Stimulated activated memory B cell treated with anti-CD40 and anti-IgM and Interleukin-4, amounts not matched to agents 10 μg/mL and 1 μg/mL and 100 μg/mL, for 72 hours (primary cell): Measurements from ENCODE around the gene SAPCD1.

Source experiments
- ATAC-seq: fragments of 150-1000 bp; cut with Tn5 transposase; 2 replicates; pipeline ENCODE4 v1.10.0; 2021
- H3K27ac Mint-ChIP-seq: one replicate; pipeline ENCODE4 v1.8.0; 2022; ENCODE audit warnings: mild to moderate bottlenecking, mixed read lengths
- H3K27me3 Mint-ChIP-seq: one replicate; pipeline ENCODE4 v1.8.0; 2022; ENCODE audit warnings: mixed read lengths
- H3K36me3 Mint-ChIP-seq: one replicate; pipeline ENCODE4 v1.8.0; 2022; ENCODE audit warnings: mixed read lengths
- H3K4me1 Mint-ChIP-seq: one replicate; pipeline ENCODE4 v1.8.0; 2022; ENCODE audit warnings: mixed read lengths
- H3K4me3 Mint-ChIP-seq: one replicate; pipeline ENCODE4 v1.8.0; 2022; ENCODE audit warnings: mild to moderate bottlenecking, moderate library complexity, mixed read lengths
- H3K9me3 Mint-ChIP-seq: one replicate; pipeline ENCODE4 v1.8.0; 2022; ENCODE audit warnings: mixed read lengths

SAPCD1 gene

GRCh38 chr6:31776989-31777666 is 14.7 kb downstream of the SAPCD1 start, which contains the start of gene VWA7:
Gene VWA7 (minus strand): TSS chr6:31777328. CDS start chr6:31776779, 549 bp downstream.
- peak; percentile 92 for ATAC-seq
- H3K27me3 Mint-ChIP-seq, result no peaks in the 10 kb centered on the region
- peaks cover 28% of the 10 kb centered on the region for H3K36me3 Mint-ChIP-seq
- H3K4me1 Mint-ChIP-seq, result peaks cover 40% of the 10 kb centered on the region
- H3K4me3 Mint-ChIP-seq, result peak within 1 kb of the TSS; percentile 51
- peak within 1 kb of the TSS; percentile 90 for H3K27ac Mint-ChIP-seq
- no peaks in the 10 kb centered on the region for H3K9me3 Mint-ChIP-seq

DNA sequence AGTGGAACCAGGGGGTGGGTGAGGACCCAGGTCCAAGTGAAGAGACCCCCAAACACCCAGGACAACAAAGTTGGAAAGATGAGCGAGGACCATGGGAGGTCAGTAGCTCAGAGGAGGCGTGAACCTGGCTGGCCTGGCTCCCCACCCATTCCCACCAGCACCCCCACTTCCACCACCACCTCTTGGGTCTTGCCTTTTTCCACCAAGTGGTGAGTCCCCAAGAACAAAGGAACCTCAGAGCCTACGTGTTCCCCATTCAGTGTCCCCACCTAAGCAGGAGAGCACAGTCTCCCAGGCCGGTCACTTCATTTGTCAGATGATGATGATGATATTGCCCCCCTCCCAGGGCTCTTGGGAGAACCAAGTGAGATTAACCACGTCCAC is 15.2 kb downstream of the SAPCD1 start:
- peak overlapping the region; percentile 90 for H3K27ac Mint-ChIP-seq
- no peak for ATAC-seq
- H3K9me3 Mint-ChIP-seq, result no peaks in the 10 kb centered on the region

DNA sequence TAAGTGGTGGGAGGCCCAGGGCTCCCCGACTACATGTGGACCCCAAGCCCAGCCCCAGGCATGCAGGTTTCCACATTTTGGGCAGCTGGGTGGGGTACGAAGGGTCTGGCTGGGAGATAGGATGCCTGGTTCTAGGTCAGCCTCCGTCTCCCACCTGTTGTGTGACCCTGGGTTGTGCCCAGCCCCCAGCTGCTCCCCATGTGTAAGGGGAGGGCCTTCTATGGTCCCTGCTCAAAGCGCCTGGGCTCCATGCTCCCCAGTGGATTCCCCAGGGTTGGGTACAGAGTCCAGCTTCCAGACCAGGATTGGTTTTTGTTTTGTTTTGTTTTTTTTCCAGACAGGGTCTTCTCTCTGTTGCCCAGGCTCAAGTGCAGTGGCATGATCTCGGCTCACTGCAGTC is 15.7 kb downstream of the SAPCD1 start:
- Mint-ChIP-seq H3K4me3 (no peak overlapping the region), H3K9me3 (no peaks in the 10 kb centered on the region), H3K4me1 (peaks cover 33% of the 10 kb centered on the region), H3K27me3 (no peaks in the 10 kb centered on the region), H3K27ac (peak overlapping the region; percentile 90), H3K36me3 (peaks cover 35% of the 10 kb centered on the region)
- no peak for ATAC-seq

More for the DNA sequence above, 15.2 kb downstream of the SAPCD1 start:
- Mint-ChIP-seq H3K36me3 (peaks cover 30% of the 10 kb centered on the region), H3K4me3 (no peak overlapping the region), H3K27me3 (no peaks in the 10 kb centered on the region), H3K4me1 (peaks cover 38% of the 10 kb centered on the region)

DNA sequence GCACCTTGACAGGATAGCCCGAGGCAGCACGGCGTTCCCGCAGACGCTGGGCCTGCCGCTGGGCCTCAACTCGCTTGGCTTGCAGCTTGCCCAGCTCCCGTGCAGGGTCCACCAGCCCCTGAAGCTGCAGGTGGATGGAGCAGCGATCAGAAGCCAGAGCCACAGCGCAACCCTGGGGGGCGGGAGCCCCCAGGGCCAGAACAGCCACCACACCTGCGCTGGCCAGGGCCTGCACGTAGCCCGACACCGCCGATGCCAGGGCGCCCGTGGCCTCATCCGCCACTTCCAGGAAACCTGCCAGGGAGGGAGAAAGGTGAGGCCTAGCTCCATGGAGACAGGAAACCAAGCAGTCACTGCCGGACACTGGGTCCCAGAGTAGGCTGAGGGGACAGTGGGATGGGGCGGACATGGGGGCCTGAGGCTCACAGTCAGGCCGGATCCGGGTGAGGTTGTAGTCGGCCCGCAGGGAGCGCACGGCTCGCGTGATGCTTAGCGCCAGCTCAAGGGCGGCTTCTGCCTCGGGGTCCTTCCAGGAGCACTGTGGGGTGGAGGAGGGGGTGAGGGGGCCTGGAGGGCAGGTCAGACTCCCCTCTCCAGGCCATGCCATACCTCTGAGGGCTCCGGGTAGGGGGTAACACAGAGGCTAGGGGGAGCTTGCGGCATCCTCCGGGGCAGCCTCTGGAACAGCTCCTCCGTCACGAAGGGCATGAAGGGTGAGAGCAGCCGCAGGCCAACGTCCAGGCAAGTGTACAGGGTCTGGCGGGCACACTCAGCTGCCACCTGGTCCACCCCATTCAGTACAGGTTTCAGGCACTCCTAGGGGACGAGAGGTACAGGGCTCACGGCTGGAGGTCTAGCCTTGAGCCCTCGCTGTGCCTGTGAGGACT is 16.8 kb downstream of the SAPCD1 start:
- no peak for ATAC-seq
- H3K4me3 Mint-ChIP-seq, result no peak overlapping the region
- H3K4me1 Mint-ChIP-seq, result peaks cover 36% of the 10 kb centered on the region
- peaks cover 41% of the 10 kb centered on the region for H3K36me3 Mint-ChIP-seq
- H3K9me3 Mint-ChIP-seq, result no peaks in the 10 kb centered on the region
- H3K27me3 Mint-ChIP-seq, result no peaks in the 10 kb centered on the region
- H3K27ac Mint-ChIP-seq, result no peak overlapping the region

- no peak overlapping the region for H3K27ac Mint-ChIP-seq
Measured at GRCh38 chr6:31779908-31780307, 17.5 kb downstream of the SAPCD1 start.

GRCh38 chr6:31780507-31781243 is 18.2 kb downstream of the SAPCD1 start:
- no peaks in the 10 kb centered on the region for H3K9me3 Mint-ChIP-seq
- no peak overlapping the region for H3K27ac Mint-ChIP-seq
- peaks cover 50% of the 10 kb centered on the region for H3K36me3 Mint-ChIP-seq
- no peak overlapping the region for H3K4me3 Mint-ChIP-seq
- no peak for ATAC-seq
- no peaks in the 10 kb centered on the region for H3K27me3 Mint-ChIP-seq
- H3K4me1 Mint-ChIP-seq, result peaks cover 35% of the 10 kb centered on the region

More at GRCh38 chr6:31779908-31780307, 17.5 kb downstream of the SAPCD1 start:
- Mint-ChIP-seq H3K4me1 (peaks cover 42% of the 10 kb centered on the region), H3K36me3 (peaks cover 48% of the 10 kb centered on the region), H3K4me3 (no peak overlapping the region), H3K9me3 (no peaks in the 10 kb centered on the region), H3K27me3 (no peaks in the 10 kb centered on the region)
- ATAC-seq, result no peak

- Mint-ChIP-seq H3K4me1 (peaks cover 27% of the 10 kb centered on the region), H3K9me3 (no peaks in the 10 kb centered on the region), H3K36me3 (peaks cover 55% of the 10 kb centered on the region), H3K27ac (no peak overlapping the region), H3K4me3 (no peak overlapping the region), H3K27me3 (no peaks in the 10 kb centered on the region)
- no peak for ATAC-seq
Measured at GRCh38 chr6:31781244-31782125, 19.0 kb downstream of the SAPCD1 start.

DNA sequence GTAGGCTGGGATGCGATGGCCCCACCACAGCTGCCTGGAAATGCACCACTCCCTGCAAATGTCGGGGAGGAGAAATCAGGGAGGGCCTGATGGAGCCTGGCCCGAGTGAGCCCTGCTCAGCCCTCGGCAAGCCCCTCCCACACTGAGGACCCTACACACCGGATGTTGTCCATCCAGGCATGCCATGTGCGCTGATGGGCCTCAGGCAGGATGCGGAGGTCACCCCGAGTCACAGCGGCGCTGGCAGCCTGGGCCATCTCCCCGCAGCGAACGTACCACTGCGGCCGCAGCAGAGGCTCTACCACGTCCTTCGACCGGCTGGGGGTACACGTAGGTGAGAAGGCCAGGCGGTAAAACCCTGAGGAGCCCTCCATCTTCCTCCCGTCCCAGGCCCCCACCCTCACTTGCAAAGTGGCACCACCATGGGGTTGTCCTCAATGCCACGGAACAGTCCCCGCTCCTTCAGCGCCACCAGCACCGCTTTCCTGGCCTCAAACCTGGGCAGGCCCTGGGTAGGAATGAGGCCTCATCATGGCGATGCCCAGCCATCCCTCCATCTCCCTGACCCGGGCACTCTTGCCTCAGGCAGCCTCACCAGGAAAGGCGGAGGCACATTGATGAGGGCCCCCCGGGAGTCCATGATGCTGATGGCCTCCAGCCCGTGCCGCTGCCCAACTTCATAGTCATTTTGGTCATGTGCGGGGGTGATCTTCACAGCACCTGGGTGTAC is 19.8 kb downstream of the SAPCD1 start:
- no peak for ATAC-seq
- H3K27ac Mint-ChIP-seq, result peak overlapping the region; percentile 22
- H3K4me1 Mint-ChIP-seq, result peaks cover 19% of the 10 kb centered on the region

GRCh38 chr6:31784098-31784925 is 21.9 kb downstream of the SAPCD1 start:
- Mint-ChIP-seq H3K27me3 (no peaks in the 10 kb centered on the region), H3K4me3 (no peak overlapping the region), H3K9me3 (no peaks in the 10 kb centered on the region), H3K27ac (peak overlapping the region; percentile 69), H3K4me1 (peaks cover 17% of the 10 kb centered on the region), H3K36me3 (peaks cover 49% of the 10 kb centered on the region)
- no peak for ATAC-seq

More for the DNA sequence above, 19.8 kb downstream of the SAPCD1 start:
- Mint-ChIP-seq H3K36me3 (peaks cover 54% of the 10 kb centered on the region), H3K9me3 (no peaks in the 10 kb centered on the region), H3K27me3 (no peaks in the 10 kb centered on the region), H3K4me3 (no peak overlapping the region)

DNA sequence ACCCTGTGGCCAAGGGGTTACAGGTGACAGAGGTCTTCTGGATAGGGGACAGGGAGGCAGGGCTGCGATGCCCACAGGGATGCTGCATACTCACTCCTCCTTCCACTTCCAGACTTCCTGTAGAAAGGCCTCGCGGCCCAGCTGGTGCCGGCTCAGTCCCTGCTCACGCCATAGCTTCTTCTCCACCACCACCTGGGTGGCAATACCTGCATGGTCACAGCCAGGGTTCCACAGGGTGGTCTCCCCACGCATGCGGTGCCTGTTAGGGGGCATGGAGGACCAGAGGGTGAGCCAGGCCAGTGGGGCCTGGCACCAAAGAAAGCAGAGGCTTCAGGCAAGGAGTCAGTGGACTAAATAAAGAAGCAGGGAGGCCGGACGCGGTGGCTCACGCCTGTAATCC is 23.0 kb downstream of the SAPCD1 start:
- peaks cover 47% of the 10 kb centered on the region for H3K36me3 Mint-ChIP-seq
- no peak for ATAC-seq
- no peaks in the 10 kb centered on the region for H3K27me3 Mint-ChIP-seq
- H3K9me3 Mint-ChIP-seq, result no peaks in the 10 kb centered on the region
- H3K27ac Mint-ChIP-seq, result no peak overlapping the region
- peaks cover 29% of the 10 kb centered on the region for H3K4me1 Mint-ChIP-seq
- no peak overlapping the region for H3K4me3 Mint-ChIP-seq

GRCh38 chr6:31791324-31792089 is 29.1 kb downstream of the SAPCD1 start:
- no peak overlapping the region for H3K4me3 Mint-ChIP-seq
- peaks cover 59% of the 10 kb centered on the region for H3K4me1 Mint-ChIP-seq
- peaks cover 33% of the 10 kb centered on the region for H3K36me3 Mint-ChIP-seq
- no peaks in the 10 kb centered on the region for H3K9me3 Mint-ChIP-seq
- no peak for ATAC-seq
- peak overlapping the region; percentile 96 for H3K27ac Mint-ChIP-seq
- no peaks in the 10 kb centered on the region for H3K27me3 Mint-ChIP-seq

DNA sequence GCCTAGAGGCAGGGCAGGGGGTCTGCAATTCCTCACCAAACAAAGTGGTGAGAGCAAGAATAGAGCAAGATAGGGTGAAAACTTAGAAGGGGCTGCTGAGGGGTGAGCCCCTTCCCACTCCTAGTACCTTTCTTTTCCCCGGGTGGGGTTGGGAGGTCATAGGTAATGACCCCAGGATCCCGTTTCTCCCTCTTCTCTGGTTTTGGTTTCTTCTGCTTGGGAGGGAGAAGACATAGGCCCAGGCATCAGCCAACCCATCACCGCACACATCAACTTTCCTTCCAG is 29.6 kb downstream of the SAPCD1 start:
- Mint-ChIP-seq H3K36me3 (peaks cover 33% of the 10 kb centered on the region), H3K9me3 (no peaks in the 10 kb centered on the region), H3K27me3 (no peaks in the 10 kb centered on the region), H3K4me1 (peaks cover 59% of the 10 kb centered on the region), H3K4me3 (no peak overlapping the region), H3K27ac (peak overlapping the region; percentile 96)
- no peak for ATAC-seq

DNA sequence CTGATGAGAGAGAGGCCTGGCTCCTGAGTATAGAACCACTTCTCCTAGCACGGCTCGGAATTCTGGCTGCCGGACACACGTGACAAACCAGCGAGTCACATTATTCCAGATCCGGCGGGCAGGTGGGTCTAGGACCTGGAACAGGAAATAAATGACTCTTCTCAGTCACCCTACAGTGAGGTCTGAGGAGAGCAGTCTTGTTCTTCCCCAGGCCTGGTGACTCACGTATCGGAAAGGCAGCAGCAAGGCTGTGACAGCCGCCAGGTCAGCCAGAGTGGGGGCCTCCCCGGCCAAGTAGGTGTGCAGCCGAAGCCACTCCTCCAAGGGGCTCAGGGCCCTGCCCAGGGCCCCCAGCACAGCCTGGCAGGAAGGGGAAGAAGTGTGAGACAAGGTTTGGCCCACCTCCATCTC is 30.3 kb downstream of the SAPCD1 start:
- H3K27me3 Mint-ChIP-seq, result no peaks in the 10 kb centered on the region
- peak overlapping the region; percentile 35 for H3K4me3 Mint-ChIP-seq
- ATAC-seq, result no peak
- H3K4me1 Mint-ChIP-seq, result peaks cover 66% of the 10 kb centered on the region
- H3K9me3 Mint-ChIP-seq, result no peaks in the 10 kb centered on the region
- H3K36me3 Mint-ChIP-seq, result peaks cover 33% of the 10 kb centered on the region
- peak overlapping the region; percentile 96 for H3K27ac Mint-ChIP-seq
